GM10266 (cell line): ENCODE results near the gene LENEP.
A peak's percentile ranks its signal among the peaks of the same experiment; 100 is the strongest.

Experiments
- DNase-seq: peaks from one replicate; pipeline ENCODE4 v3.0.0; 2012; ENCODE audit errors: extremely low spot score
- CTCF ChIP-seq: IDR thresholded peaks from 2 replicates; pipeline ENCODE4 v1.5.1; 2012; ENCODE audit warnings: mild to moderate bottlenecking, low read depth; ENCODE audit not compliant: control insufficient read depth, insufficient read depth; ENCODE audit errors: missing control alignments

LENEP gene

GRCh38 chr1:154993572-154994268, at the start of gene LENEP:
TSS of gene LENEP (plus strand) at chr1:154993586. CDS start at chr1:154993608, 22 bp downstream.
- TF ChIP-seq CTCF, result no peak
- no peak for DNase-seq

GRCh38 chr1:154943649-154944400, 49.6 kb upstream of the LENEP start:
- DNase-seq, result peak; percentile 67
- TF ChIP-seq CTCF, result peak; percentile 90

GRCh38 chr1:154944401-154945159, 48.8 kb upstream of the LENEP start:
- DNase-seq, result no peak
- no peak for TF ChIP-seq CTCF

GRCh38 chr1:154945160-154945961, 48.0 kb upstream of the LENEP start:
- no peak for DNase-seq
- TF ChIP-seq CTCF, result no peak

- no peak for DNase-seq
- TF ChIP-seq CTCF, result no peak
Measured at GRCh38 chr1:154945962-154946850, 47.2 kb upstream of the LENEP start.

GRCh38 chr1:154948079-154948478, 45.3 kb upstream of the LENEP start:
- no peak for DNase-seq

More at GRCh38 chr1:154948079-154948478, 45.3 kb upstream of the LENEP start:
- no peak for TF ChIP-seq CTCF
